Adrenal gland (tissue), 12 donors: Measurements from ENCODE around the gene ABHD12B. TPM values are rescaled to one million over a fixed set of nuclear protein-coding genes. Genes with fewer than 3 reads are reported as not detected.
"Not testable (repeated sequence)": the region's sequence is repeated elsewhere in the genome, so short reads cannot be mapped to it uniquely, and the experiment has no call there.

Experiments
- DNase-seq, 7 donors: peaks; one replicate each; pipeline ENCODE4 v3.0.0-alpha.2; 2019 to 2020
- H3K27ac ChIP-seq, 5 donors: fragments of 200-600 bp; sonication (generic) in 4 of 5; 1 replicate in 3 of 5; 2 replicates in 2 of 5; pipeline versions ENCODE4 v1.5.1 to v1.8.0; 2016 to 2020; ENCODE audit warnings: mild to moderate bottlenecking in 1 of 5
- H3K27me3 ChIP-seq: fragments of 200-600 bp; 2 replicates; pipeline ENCODE4 v1.8.0; 2021
- H3K36me3 ChIP-seq, 2 donors: fragments of 200-600 bp; replicated peaks in 1 of 2; 1 replicate in 1 of 2; 2 replicates in 1 of 2; pipeline versions ENCODE4 v1.5.1 to v1.8.0; 2018 to 2022
- H3K4me1 ChIP-seq, 2 donors: fragments of 200-600 bp; replicated peaks in 1 of 2; 1 replicate in 1 of 2; 2 replicates in 1 of 2; pipeline versions ENCODE4 v1.5.1 to v1.8.0; 2018 to 2021
- H3K4me3 ChIP-seq, 4 donors: fragments of 200-600 bp; sonication (generic) in 3 of 4; one replicate each; pipeline ENCODE4 v1.5.1; 2016 to 2018
- H3K9me3 ChIP-seq, 3 donors: fragments of 200-600 bp; sonication (generic) in 1 of 3; replicated peaks in 1 of 3; 1 replicate in 2 of 3; 2 replicates in 1 of 3; pipeline versions ENCODE4 v1.5.1 to v1.8.0; 2016 to 2021
- CTCF ChIP-seq, 6 experiments: fragments of 450-650 bp in 4 of 6; fragments of 200-600 bp in 2 of 6; sonication (generic) in 1 of 6; IDR thresholded peaks; 1 replicate in 5 of 6; 2 replicates in 1 of 6; pipeline versions ENCODE4 v1.5.1 to v1.8.0; 2016 to 2021; ENCODE audit warnings: antibody characterized with exemption in 6 of 6, mild to moderate bottlenecking in 2 of 6, moderate library complexity in 1 of 6
- POLR2A ChIP-seq, 2 donors: fragments of 450-650 bp; IDR thresholded peaks; one replicate each; pipeline ENCODE4 v1.6.1; 2017; ENCODE audit warnings: antibody characterized with exemption in 2 of 2, mild to moderate bottlenecking in 2 of 2, moderate library complexity in 1 of 2
- WGBS, 4 donors: extraction: QIAGEN DNeasy Blood & Tissue Kit in 2 of 4; methylation state at CpG; one replicate each; pipeline versions ENCODE4 v1.1.5 to v1.1.7; 2013 to 2017; 5-methylcytosine and 5-hydroxymethylcytosine counted together
- intact Hi-C, 2 donors: fragments of 100-400 bp; cut with DNase I; formaldehyde crosslinking; loops; one replicate each; pipeline versions ENCODE4 v1.14.1 to v1.15.0; 2022 to 2023
- polyA plus RNA-seq, 3 donors: library from polyadenylated mRNA; stranded (reverse); fragments of 200-250 nt in 2 of 3; fragments of 350-450 nt in 1 of 3; fragmentation: Illumina TruSeq in 1 of 3; extraction: RNeasy Lipid Tissue Mini Kit (QIAGEN cat#74804) in 1 of 3; gene quantifications; one replicate each; pipeline ENCODE4 v1.2.3, GENCODE V29; 2013 to 2014
- total RNA-seq, 9 donors: library from RNA; depleted of rRNA in 4 of 9; stranded (reverse); fragments of >200 nt in 4 of 9; fragments of 120-200 nt in 1 of 9; fragmentation: NEBNext Ultra II Directional in 1 of 9; extraction: Animal tissue kit (Norgen Biotek cat#: 25700) in 1 of 9; gene quantifications; one replicate each; pipeline versions ENCODE4 v1.1.0 to v1.2.4, GENCODE V29; 2013 to 2023
- donor health status: healthy with polysubstance abuse.
- donor health status: Bipolar disorder and iron deficiency.
- donor health status: DM: yes; HTN: yes; CAD: no.
- donor health status: DM: no; HTN: no; CAD: no.
- donor health status: DM: no; HTN: no; CAD: no.
- donor health status: DM: yes; HTN: yes; CAD: no.

ABHD12B gene
- total and polyA plus RNA-seq, 12 donors = 0.10 to 0.46 (median 0.37) TPM; not detected in 6

- 74 to 81% (median 80%) methylated on average over 5 of the region's 5 CpGs for WGBS, 4 donors
Observed at GRCh38 chr14:50906326-50907065, 34.6 kb downstream of the ABHD12B start.

GRCh38 chr14:50910495-50911420 lies 38.9 kb downstream of the ABHD12B start:
- WGBS, 4 donors = 86 to 95% (median 88%) methylated on average over 5 of the region's 5 CpGs
- peaks cover 5 to 70% of the 10 kb centered on the region in 2 donors for H3K36me3 ChIP-seq
- H3K27ac ChIP-seq = no peak overlapping the region
- no peak for DNase-seq
- H3K4me3 ChIP-seq = no peak overlapping the region
- TF ChIP-seq CTCF (IDR thresholded peaks at IDR 0.05) (no peak), POLR2A (IDR thresholded peaks at IDR 0.05) (no peak)
- H3K9me3 ChIP-seq = no peaks in the 10 kb centered on the region
- intact Hi-C loops = no loop called here
- H3K27me3 ChIP-seq = no peaks in the 10 kb centered on the region
- H3K4me1 ChIP-seq = no peaks in the 10 kb centered on the region

More at GRCh38 chr14:50906326-50907065, 34.6 kb downstream of the ABHD12B start:
- no peak for DNase-seq
- Histone ChIP-seq H3K4me3 (no peak overlapping the region), H3K9me3 (no peaks in the 10 kb centered on the region), H3K36me3 (peaks cover 5 to 36% of the 10 kb centered on the region in 2 donors), H3K27me3 (no peaks in the 10 kb centered on the region), H3K27ac (no peak overlapping the region), H3K4me1 (no peaks in the 10 kb centered on the region)
- no peak for TF ChIP-seq CTCF (IDR thresholded peaks at IDR 0.05)
- no peak for TF ChIP-seq POLR2A (IDR thresholded peaks at IDR 0.05)
- intact Hi-C loops = no loop called here

GRCh38 chr14:50917449-50917848 lies 45.6 kb downstream of the ABHD12B start:
- intact Hi-C loops = no loop called here
- Histone ChIP-seq H3K36me3 (peaks cover 0 to 68% of the 10 kb centered on the region in 2 donors), H3K27me3 (no peaks in the 10 kb centered on the region), H3K4me1 (no peaks in the 10 kb centered on the region), H3K27ac (no peak overlapping the region), H3K4me3 (no peak overlapping the region), H3K9me3 (no peaks in the 10 kb centered on the region)
- TF ChIP-seq CTCF (IDR thresholded peaks at IDR 0.05) (no peak), POLR2A (IDR thresholded peaks at IDR 0.05) (no peak)
- WGBS, 4 donors = 87 to 93% (median 91%) methylated on average over 3 to 6 of the region's 6 CpGs
- DNase-seq = no peak

- H3K27ac ChIP-seq, DNase-seq, H3K27me3 ChIP-seq, H3K9me3 ChIP-seq, intact Hi-C loops, H3K4me1 ChIP-seq, H3K4me3 ChIP-seq: not testable (repeated sequence)
- peaks cover 0 to 67% of the 10 kb centered on the region in 2 donors for H3K36me3 ChIP-seq
- 90 to 97% (median 95%) methylated on average over 5 of the region's 5 CpGs for WGBS, 4 donors
Observed at GRCh38 chr14:50919524-50919923, 47.7 kb downstream of the ABHD12B start.
